HepG2 (cell line): Measurements from ENCODE around the gene TMEM63B. TPM values are rescaled to one million over a fixed set of nuclear protein-coding genes. Genes with fewer than 3 reads are reported as not detected.
A peak's percentile ranks its signal among the peaks of the same experiment; 100 is the strongest.

Experiments
- EED ChIP-seq: sonication (generic); formaldehyde crosslinking; IDR thresholded peaks from 2 replicates; pipeline ENCODE4 v1.5.0; 2020; ENCODE audit warnings: mild to moderate bottlenecking, missing genetic modification reagents
- GLI4 ChIP-seq: sonication (generic); formaldehyde crosslinking; IDR thresholded peaks from 2 replicates; pipeline ENCODE4 v1.5.1; 2020; ENCODE audit warnings: missing genetic modification reagents, mild to moderate bottlenecking, moderate library complexity, borderline replicate concordance
- HNF4A ChIP-seq: sonication (generic); formaldehyde crosslinking; IDR thresholded peaks from 2 replicates; pipeline ENCODE4 v1.4.0; 2020; ENCODE audit warnings: missing genetic modification reagents
- MAFF ChIP-seq: IDR thresholded peaks from 2 replicates; pipeline ENCODE4 v1.6.1; 2011; ENCODE audit warnings: low read depth, low read length, improper control_type of control experiment
- NFIC ChIP-seq: IDR thresholded peaks from 2 replicates; pipeline ENCODE4 v1.6.1; 2012; ENCODE audit warnings: mild to moderate bottlenecking, low read length, inconsistent platforms
- NRL ChIP-seq: sonication (generic); formaldehyde crosslinking; IDR thresholded peaks from 2 replicates; pipeline ENCODE4 v1.5.0; 2020; ENCODE audit warnings: missing genetic modification reagents, mild to moderate bottlenecking, moderate library complexity, borderline replicate concordance
- PHF8 ChIP-seq: sonication (generic); formaldehyde crosslinking; IDR thresholded peaks from 2 replicates; pipeline ENCODE4 v1.5.0; 2020; ENCODE audit warnings: missing genetic modification reagents
- TFAP4 ChIP-seq: sonication (generic); IDR thresholded peaks from 2 replicates; pipeline ENCODE4 v1.6.1; 2016; ENCODE audit warnings: low read depth, borderline replicate concordance
- TRAFD1 ChIP-seq: sonication (generic); formaldehyde crosslinking; IDR thresholded peaks from 2 replicates; pipeline ENCODE4 v1.5.1; 2020; ENCODE audit warnings: missing genetic modification reagents, mild to moderate bottlenecking, borderline replicate concordance
- ZBTB4 ChIP-seq: sonication (generic); formaldehyde crosslinking; IDR thresholded peaks from 2 replicates; pipeline ENCODE4 v1.4.0; 2020; ENCODE audit warnings: missing genetic modification reagents, mild to moderate bottlenecking, borderline replicate concordance
- ZBTB46 ChIP-seq: sonication (generic); formaldehyde crosslinking; IDR thresholded peaks from 2 replicates; pipeline ENCODE4 v1.4.0; 2020; ENCODE audit warnings: mild to moderate bottlenecking, missing genetic modification reagents, borderline replicate concordance
- ZC3H13 ChIP-seq: sonication (generic); formaldehyde crosslinking; IDR thresholded peaks from 2 replicates; pipeline ENCODE4 v1.8.1; 2023; ENCODE audit warnings: mild to moderate bottlenecking, missing genetic modification reagents, moderate library complexity
- ZNF17 ChIP-seq: sonication (generic); formaldehyde crosslinking; IDR thresholded peaks from 2 replicates; pipeline ENCODE4 v1.5.0; 2020; ENCODE audit warnings: mild to moderate bottlenecking, missing genetic modification reagents
- ZNF292 ChIP-seq: sonication (generic); formaldehyde crosslinking; IDR thresholded peaks from 2 replicates; pipeline ENCODE4 v1.8.1; 2022; ENCODE audit warnings: mild to moderate bottlenecking, low read depth, missing genetic modification reagents, borderline replicate concordance
- ZNF709 ChIP-seq: sonication (generic); formaldehyde crosslinking; IDR thresholded peaks from 2 replicates; pipeline ENCODE4 v1.5.0; 2020; ENCODE audit warnings: mild to moderate bottlenecking, missing genetic modification reagents
- ZNF878 ChIP-seq: sonication (generic); formaldehyde crosslinking; IDR thresholded peaks from 2 replicates; pipeline ENCODE4 v1.8.1; 2023; ENCODE audit warnings: mild to moderate bottlenecking, missing genetic modification reagents, moderate library complexity
- polyA plus RNA-seq, 8 experiments: library from polyadenylated mRNA; depleted of rRNA in 3 of 8; stranded (reverse) in 7 of 8; unstranded in 1 of 8; fragments of >200 nt; fragmentation: Illumina TruSeq in 4 of 8; extraction: Trizol in 4 of 8; gene quantifications; 2 replicates each; pipeline versions ENCODE4 v1.2.1 to v1.2.3, GENCODE V29; 2011 to 2016; ENCODE audit warnings: low read depth in 4 of 8, missing spikeins in 1 of 8, mixed read lengths in 1 of 8; ENCODE audit not compliant: insufficient read depth in 1 of 8
- total RNA-seq, 5 experiments: library from RNA; depleted of rRNA; stranded (reverse); fragments of >200 nt; fragmentation: Illumina TruSeq; extraction: Trizol; gene quantifications; 2 replicates each; pipeline ENCODE4 v1.2.3, GENCODE V29; 2016; ENCODE audit warnings: low read depth in 1 of 5
- TF ChIP-seq, protein P1 (sequence below): sonication (generic); formaldehyde crosslinking; IDR thresholded peaks from 2 replicates; pipeline ENCODE4 v1.5.0; 2020; ENCODE audit warnings: mild to moderate bottlenecking, missing genetic modification reagents

Gene TMEM63B
- total and polyA plus RNA-seq, 2 of the 13 experiments (the other 11 are each of a cell fraction or from before 2014, with no cell fraction given), result 27.4 to 75.8 TPM

- peak; percentile 72; the same call in 1 of the 2 replicates for TF ChIP-seq ZNF292 (CRISPR knock-in tag)
- no peak for TF ChIP-seq MAFF
- TF ChIP-seq GLI4 (CRISPR knock-in tag), result no peak
- TF ChIP-seq ZNF709, result peak; percentile 77; the same call in 1 of the 2 replicates
- TF ChIP-seq ZNF17, result peak; percentile 56; the same call in 1 of the 2 replicates
- TF ChIP-seq TRAFD1, result no peak
- TF ChIP-seq, protein P1, sequence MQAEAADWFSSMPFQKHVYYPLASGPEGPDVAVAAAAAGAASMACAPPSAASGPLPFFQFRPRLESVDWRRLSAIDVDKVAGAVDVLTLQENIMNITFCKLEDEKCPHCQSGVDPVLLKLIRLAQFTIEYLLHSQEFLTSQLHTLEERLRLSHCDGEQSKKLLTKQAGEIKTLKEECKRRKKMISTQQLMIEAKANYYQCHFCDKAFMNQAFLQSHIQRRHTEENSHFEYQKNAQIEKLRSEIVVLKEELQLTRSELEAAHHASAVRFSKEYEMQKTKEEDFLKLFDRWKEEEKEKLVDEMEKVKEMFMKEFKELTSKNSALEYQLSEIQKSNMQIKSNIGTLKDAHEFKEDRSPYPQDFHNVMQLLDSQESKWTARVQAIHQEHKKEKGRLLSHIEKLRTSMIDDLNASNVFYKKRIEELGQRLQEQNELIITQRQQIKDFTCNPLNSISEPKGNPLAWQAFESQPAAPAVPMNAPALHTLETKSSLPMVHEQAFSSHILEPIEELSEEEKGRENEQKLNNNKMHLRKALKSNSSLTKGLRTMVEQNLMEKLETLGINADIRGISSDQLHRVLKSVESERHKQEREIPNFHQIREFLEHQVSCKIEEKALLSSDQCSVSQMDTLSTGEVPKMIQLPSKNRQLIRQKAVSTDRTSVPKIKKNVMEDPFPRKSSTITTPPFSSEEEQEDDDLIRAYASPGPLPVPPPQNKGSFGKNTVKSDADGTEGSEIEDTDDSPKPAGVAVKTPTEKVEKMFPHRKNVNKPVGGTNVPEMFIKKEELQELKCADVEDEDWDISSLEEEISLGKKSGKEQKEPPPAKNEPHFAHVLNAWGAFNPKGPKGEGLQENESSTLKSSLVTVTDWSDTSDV (CRISPR knock-in tag), result no peak
- TF ChIP-seq EED (CRISPR knock-in tag), result no peak
- no peak for TF ChIP-seq ZBTB46 (CRISPR knock-in tag)
- peak; percentile 89 for TF ChIP-seq HNF4A (CRISPR knock-in tag)
- peak; percentile 90 for TF ChIP-seq ZNF878 (CRISPR knock-in tag)
- peak; percentile 85; the same call in 1 of the 2 replicates for TF ChIP-seq NFIC
- no peak for TF ChIP-seq NRL (CRISPR knock-in tag)
- peak; percentile 80; the same call in 1 of the 2 replicates for TF ChIP-seq TFAP4
- TF ChIP-seq ZBTB4 (CRISPR knock-in tag), result 0 out of 2 replicates have a peak, but pooled peaks have one; percentile 5
- TF ChIP-seq PHF8 (CRISPR knock-in tag), result no peak; the same call in 1 of the 2 replicates
- no peak for TF ChIP-seq ZC3H13 (CRISPR knock-in tag)
Observed at GRCh38 chr6:44091981-44092884, 35.1 kb upstream of the TMEM63B start (continued).
